ENCODE measurements around the gene CMTM1.
"Not testable (repeated sequence)": the region's sequence is repeated elsewhere in the genome, so short reads cannot be mapped to it uniquely, and the experiment has no call there.

The CMTM1 gene

GRCh38 chr16:66562986-66563385 is 3.3 kb upstream of the CMTM1 start:
- DNase-seq (ENCODE audit: low read depth, low spot score): no peak

DNA sequence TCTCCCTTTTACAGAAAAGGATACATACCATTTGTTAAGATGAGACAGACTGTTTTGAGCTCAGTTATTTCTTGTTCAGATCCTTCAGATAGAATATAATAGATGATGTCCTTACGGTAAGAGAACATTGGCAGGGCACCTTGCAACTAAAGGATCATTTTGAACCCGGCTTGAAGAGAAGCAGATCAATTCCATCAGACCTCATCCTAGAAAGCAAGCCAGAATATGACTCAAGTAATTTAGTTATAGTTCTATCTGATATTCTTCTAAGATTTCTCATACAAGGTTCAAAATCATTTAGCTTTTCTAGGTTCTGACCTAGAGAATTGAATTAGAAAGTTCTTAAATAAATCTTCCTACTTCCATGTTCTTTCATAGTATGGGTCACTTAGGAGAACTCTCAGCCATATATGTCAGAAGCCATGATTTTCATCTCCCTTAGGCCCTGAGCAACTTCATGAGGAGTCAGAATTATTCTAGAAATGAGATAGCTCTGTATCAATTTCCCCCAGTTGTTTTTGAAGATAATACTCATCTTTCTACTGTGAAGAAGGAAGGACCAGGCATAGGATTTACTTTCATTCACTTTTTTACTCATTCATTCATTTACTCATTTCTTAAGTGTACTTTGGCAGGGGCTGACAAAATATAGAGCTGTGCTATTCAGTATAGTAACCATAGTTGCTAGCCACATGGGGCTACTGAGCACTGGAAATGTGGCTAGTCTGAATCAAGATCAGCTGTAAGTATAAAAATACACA is 2.5 kb upstream of the CMTM1 start:
- DNase-seq (ENCODE audit: low read depth, low spot score): no peak

DNA sequence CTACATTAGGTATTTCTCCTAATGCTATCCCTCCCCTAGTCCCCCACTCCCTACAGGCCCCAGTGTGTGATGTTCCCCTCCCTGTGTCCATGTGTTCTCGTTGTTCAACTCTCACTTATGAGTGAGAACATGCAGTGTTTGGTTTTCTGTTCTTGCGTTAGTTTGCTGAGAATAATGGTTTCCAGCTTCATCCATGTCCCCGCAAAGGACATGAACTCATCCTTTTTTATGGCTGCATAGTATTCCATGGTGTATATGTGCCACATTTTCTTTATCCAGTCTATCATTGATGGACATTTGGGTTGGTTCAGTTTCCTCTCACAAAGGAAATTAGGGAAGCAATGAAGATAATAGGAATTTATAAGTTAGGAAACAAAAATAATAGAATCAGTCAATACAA is 1.0 kb downstream of the CMTM1 start:
- DNase-seq (ENCODE audit: low read depth, low spot score): not testable (repeated sequence)

- no peak for DNase-seq (ENCODE audit: low read depth, low spot score)
These were observed 2.1 kb downstream of the CMTM1 start for GRCh38 chr16:66568355-66568754.

- DNase-seq (ENCODE audit: low read depth, low spot score): no peak
These were observed 2.9 kb downstream of the CMTM1 start for GRCh38 chr16:66569131-66569530.

GRCh38 chr16:66569827-66570405 is 3.7 kb downstream of the CMTM1 start:
- no peak for DNase-seq (ENCODE audit: low read depth, low spot score)

GRCh38 chr16:66572356-66572755 is 6.1 kb downstream of the CMTM1 start:
- DNase-seq (ENCODE audit: low read depth, low spot score): no peak

DNA sequence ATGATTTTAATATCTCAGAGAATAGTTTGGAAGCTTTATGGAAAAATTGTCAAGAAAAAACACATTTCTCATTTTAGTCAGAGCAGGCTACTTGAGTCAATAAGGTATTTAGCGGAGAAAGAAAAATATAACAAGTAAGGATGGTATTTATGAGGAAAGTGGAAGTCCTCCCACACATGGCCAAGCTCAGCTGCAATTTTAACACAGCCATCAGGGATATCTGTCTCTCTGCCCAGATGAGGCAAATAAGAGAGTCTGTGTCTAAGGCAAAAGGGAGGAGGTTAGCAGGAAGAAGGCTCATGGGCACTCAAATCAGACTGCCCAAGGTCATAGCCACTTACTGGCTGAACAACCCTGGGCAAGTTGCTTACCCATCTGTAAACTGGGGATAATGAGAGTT is 7.8 kb downstream of the CMTM1 start:
- DNase-seq (ENCODE audit: low read depth, low spot score): no peak

- no peak for DNase-seq (ENCODE audit: low read depth, low spot score)
These were observed 8.3 kb downstream of the CMTM1 start for GRCh38 chr16:66574531-66574930.

- DNase-seq (ENCODE audit: low read depth, low spot score): no peak
These were observed 8.8 kb downstream of the CMTM1 start for GRCh38 chr16:66575060-66575459.

- no peak for DNase-seq (ENCODE audit: low read depth, low spot score)
These were observed 10.1 kb downstream of the CMTM1 start for GRCh38 chr16:66576296-66576695.

DNA sequence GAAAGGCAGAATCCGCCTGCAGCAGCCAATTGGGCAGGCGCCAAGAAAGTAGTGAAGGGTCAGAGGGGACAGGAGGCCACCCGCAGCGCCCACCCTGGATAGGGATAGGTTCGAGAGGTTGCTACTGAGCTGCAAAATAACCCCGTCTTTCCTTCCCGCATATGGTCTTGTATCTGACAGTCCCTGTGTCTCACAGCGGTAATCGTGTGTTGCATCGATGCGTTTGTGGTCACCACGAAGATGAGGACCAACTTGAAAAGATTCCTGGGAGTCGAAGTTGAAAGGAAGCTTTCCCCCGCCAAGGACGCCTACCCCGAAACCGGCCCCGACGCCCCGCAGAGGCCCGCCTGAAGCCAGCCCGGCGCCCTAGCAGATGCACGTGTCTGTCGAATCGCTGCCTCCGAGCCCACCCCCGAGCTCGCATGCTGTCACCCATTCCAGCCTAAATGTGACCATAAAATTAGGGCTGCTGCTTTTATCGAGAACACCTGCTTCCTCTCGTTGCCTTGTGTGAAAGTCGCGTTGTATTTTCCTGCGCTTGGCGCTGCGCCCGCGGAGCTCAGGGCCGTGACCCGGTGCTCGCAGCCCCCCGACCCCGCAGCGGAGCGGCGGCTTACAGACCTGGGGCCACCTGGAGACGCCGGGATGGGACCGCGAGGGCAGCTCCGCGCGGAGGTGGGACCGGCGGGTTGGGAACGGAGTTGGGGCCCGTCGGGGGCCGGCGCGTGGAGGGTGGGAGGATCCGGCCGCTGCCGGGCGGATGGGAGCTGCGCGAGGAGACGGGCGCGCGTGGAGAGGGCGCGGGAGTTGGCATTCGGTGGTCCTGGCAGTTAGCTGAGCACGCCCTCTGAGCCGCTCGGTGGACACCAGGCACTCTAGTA is 12.7 kb downstream of the CMTM1 start, which contains the start of gene CMTM2:
Gene CMTM2, plus strand, starts transcription at position 813 of the 881 bp plus-strand sequence. CDS start 145 bp downstream, outside the sequence.
- no peak for DNase-seq (ENCODE audit: low read depth, low spot score)

- DNase-seq (ENCODE audit: low read depth, low spot score): peak; percentile 39
These were observed 14.5 kb downstream of the CMTM1 start for GRCh38 chr16:66580605-66581209.

GRCh38 chr16:66581246-66581952 is 15.2 kb downstream of the CMTM1 start:
- DNase-seq (ENCODE audit: low read depth, low spot score): no peak

- DNase-seq (ENCODE audit: low read depth, low spot score): no peak
These were observed 19.4 kb downstream of the CMTM1 start for GRCh38 chr16:66585481-66586239.

GRCh38 chr16:66587881-66588600 is 21.8 kb downstream of the CMTM1 start:
- no peak for DNase-seq (ENCODE audit: low read depth, low spot score)

GRCh38 chr16:66588981-66589713 is 22.9 kb downstream of the CMTM1 start:
- no peak for DNase-seq (ENCODE audit: low read depth, low spot score)

DNA sequence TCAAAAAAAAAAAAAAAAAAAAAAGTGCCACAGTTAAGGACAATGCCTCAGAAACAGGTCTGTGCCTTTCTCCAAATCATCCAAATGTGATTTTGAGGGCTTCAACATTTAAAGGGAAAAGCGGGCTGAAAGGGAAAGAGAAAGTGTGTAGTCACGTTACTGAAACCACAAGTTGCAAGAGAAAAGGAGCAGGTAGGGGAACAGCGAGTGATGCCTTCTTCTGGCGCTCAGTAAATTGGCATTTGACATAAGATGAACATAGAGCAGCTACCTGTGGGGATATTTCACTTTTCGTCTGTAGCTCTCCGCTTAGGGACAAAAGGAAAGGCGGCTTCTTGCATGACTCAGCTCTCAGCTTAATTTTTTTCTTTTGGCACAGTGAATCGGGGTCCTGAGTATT is 24.1 kb downstream of the CMTM1 start:
- no peak for DNase-seq (ENCODE audit: low read depth, low spot score)

- DNase-seq (ENCODE audit: low read depth, low spot score): no peak
These were observed 24.8 kb downstream of the CMTM1 start for GRCh38 chr16:66591018-66591417.

Measured in ELF-1 (cell line).